HEK293 (cell line): ENCODE results near the gene GPHA2.

ENCODE experiments used
- CTCF ChIA-PET: fragments of 350-600 bp; formaldehyde crosslinking; extraction: SDS; loops from one replicate; lab custom pipeline; 2021; ENCODE audit warnings: antibody characterized with exemption; lab: Yijun Ruan, JAX
- POLR2A ChIA-PET: fragments of 300-600 bp; formaldehyde crosslinking; extraction: SDS; loops from one replicate; lab custom pipeline; 2020; ENCODE audit warnings: antibody characterized with exemption, inconsistent platforms; lab: Yijun Ruan, JAX
- H3K27ac ChIP-seq: fragments of 200-500 bp; sonication (Bioruptor generic); 2 replicates; pipeline ENCODE4 v1.5.1; 2014; ENCODE audit warnings: low read depth, low read length, control low read depth, inconsistent platforms; ENCODE audit errors: extremely low read depth
- H3K36me3 ChIP-seq, 2 experiments: fragments of 200-500 bp in 1 of 2; sonication (Bioruptor generic) in 1 of 2; 1 replicate in 1 of 2; 2 replicates in 1 of 2; pipeline ENCODE4 v1.5.1; 2014 to 2017; ENCODE audit warnings: inconsistent platforms in 2 of 2, low read length in 2 of 2; ENCODE audit not compliant: control insufficient read depth in 2 of 2, insufficient read depth in 1 of 2
- H3K4me1 ChIP-seq: fragments of 200-500 bp; sonication (Bioruptor generic); 2 replicates; pipeline ENCODE4 v1.5.1; 2014; ENCODE audit warnings: mild to moderate bottlenecking, low read length, inconsistent platforms; ENCODE audit not compliant: control insufficient read depth, insufficient read depth
- H3K4me3 ChIP-seq: 2 replicates; pipeline ENCODE4 v1.5.1; 2011; ENCODE audit warnings: low read depth, mild to moderate bottlenecking, control low read depth, low read length, moderate library complexity
- H3K9me3 ChIP-seq: fragments of 200-500 bp; sonication (Bioruptor generic); 2 replicates; pipeline ENCODE4 v1.5.1; 2014; ENCODE audit warnings: low read depth, low read length, inconsistent platforms; ENCODE audit not compliant: control insufficient read depth, insufficient read depth
- KLF1 ChIP-seq: fragments of 450-650 bp; formaldehyde crosslinking; IDR thresholded peaks from 2 replicates; pipeline ENCODE4 v1.5.1; 2016; ENCODE audit warnings: missing biosample characterization, missing genetic modification characterization
- RBAK ChIP-seq: fragments of 450-650 bp; formaldehyde crosslinking; IDR thresholded peaks from 2 replicates; pipeline ENCODE4 v1.5.1; 2016; ENCODE audit warnings: missing biosample characterization, missing genetic modification characterization
- REST ChIP-seq: fragments of 450-650 bp; formaldehyde crosslinking; IDR thresholded peaks from 2 replicates; pipeline ENCODE4 v1.5.1; 2016; ENCODE audit warnings: missing biosample characterization, missing genetic modification characterization
- ZBTB1 ChIP-seq: fragments of 450-650 bp; formaldehyde crosslinking; IDR thresholded peaks from 2 replicates; pipeline ENCODE4 v1.5.1; 2016; ENCODE audit warnings: missing biosample characterization, missing genetic modification characterization
- ZBTB10 ChIP-seq: fragments of 450-650 bp; formaldehyde crosslinking; IDR thresholded peaks from 2 replicates; pipeline ENCODE4 v1.5.1; 2016; ENCODE audit warnings: missing biosample characterization, missing genetic modification characterization
- ZNF266 ChIP-seq: fragments of 450-650 bp; formaldehyde crosslinking; IDR thresholded peaks from 2 replicates; pipeline ENCODE4 v1.5.1; 2016; ENCODE audit warnings: missing biosample characterization, missing genetic modification characterization, low read depth
- ZNF354C ChIP-seq: fragments of 450-650 bp; formaldehyde crosslinking; IDR thresholded peaks from 2 replicates; pipeline ENCODE4 v1.5.1; 2016; ENCODE audit warnings: missing biosample characterization, missing genetic modification characterization, low read depth, borderline replicate concordance
- ZNF426 ChIP-seq: fragments of 450-650 bp; formaldehyde crosslinking; IDR thresholded peaks from 2 replicates; pipeline ENCODE4 v1.5.1; 2017; ENCODE audit warnings: missing biosample characterization, missing genetic modification characterization, mild to moderate bottlenecking, inconsistent platforms, moderate library complexity
- ZNF501 ChIP-seq: fragments of 450-650 bp; formaldehyde crosslinking; IDR thresholded peaks from 2 replicates; pipeline ENCODE4 v1.5.1; 2016; ENCODE audit warnings: missing biosample characterization, missing genetic modification characterization
- ZNF658 ChIP-seq: fragments of 450-650 bp; formaldehyde crosslinking; IDR thresholded peaks from 2 replicates; pipeline ENCODE4; 2016; ENCODE audit warnings: missing biosample characterization, missing genetic modification characterization
- ZXDB ChIP-seq: fragments of 450-650 bp; formaldehyde crosslinking; IDR thresholded peaks from 2 replicates; pipeline ENCODE4 v1.5.1; 2016; ENCODE audit warnings: missing biosample characterization, missing genetic modification characterization

GPHA2 gene

GRCh38 chr11:64963072-64963631 lies 27.5 kb upstream of the GPHA2 start (continued):
- TF ChIP-seq ZNF266 (tag by site-specific recombination) (no peak), ZBTB1 (tag by site-specific recombination) (no peak), ZNF501 (tag by site-specific recombination) (no peak)

GRCh38 chr11:64960719-64961118 lies 25.0 kb upstream of the GPHA2 start:
- H3K4me1 ChIP-seq: no peaks in the 10 kb centered on the region
- no peak for TF ChIP-seq ZNF354C (tag by site-specific recombination)
- TF ChIP-seq KLF1: no peak
- no peaks in the 10 kb centered on the region for H3K9me3 ChIP-seq
- H3K4me3 ChIP-seq: no peak overlapping the region
- H3K36me3 ChIP-seq: no peaks in the 10 kb centered on the region
- CTCF ChIA-PET: interaction anchor here (0.6 kb wide), 1 partner anchor 9 kb away, joined by 5 read pairs; no protein-coding TSS in a partner anchor
- POLR2A ChIA-PET: no interaction called here
- H3K27ac ChIP-seq: no peak overlapping the region

- H3K9me3 ChIP-seq: no peaks in the 10 kb centered on the region
- CTCF ChIA-PET: no interaction called here
- no peak for TF ChIP-seq REST (tag by site-specific recombination)
- no peak for TF ChIP-seq RBAK (tag by site-specific recombination)
- no peak for TF ChIP-seq ZNF658 (tag by site-specific recombination)
- TF ChIP-seq ZBTB10 (tag by site-specific recombination): no peak
- TF ChIP-seq ZXDB (tag by site-specific recombination): no peak
- TF ChIP-seq, all 188 proteins: peak for 0
- POLR2A ChIA-PET: no interaction called here
- Histone ChIP-seq H3K4me1 (no peaks in the 10 kb centered on the region), H3K27ac (no peak overlapping the region), H3K4me3 (no peak overlapping the region), H3K36me3 (no peaks in the 10 kb centered on the region)
These were observed 23.8 kb upstream of the GPHA2 start for GRCh38 chr11:64959498-64959897.

- no peak overlapping the region for H3K4me3 ChIP-seq
- ChIA-PET POLR2A (no interaction called here), CTCF (interaction anchor here (0.8 to 1.4 kb wide), 2 partner anchors 9 to 47 kb away, joined by 3 to 4 read pairs; no protein-coding TSS in a partner anchor)
- H3K36me3 ChIP-seq: no peaks in the 10 kb centered on the region
- H3K9me3 ChIP-seq: no peaks in the 10 kb centered on the region
- no peak for TF ChIP-seq ZNF426
- H3K27ac ChIP-seq: no peak overlapping the region
- no peaks in the 10 kb centered on the region for H3K4me1 ChIP-seq
These were observed 18.5 kb upstream of the GPHA2 start for GRCh38 chr11:64954201-64954600.
